IPS-18a (cell line): ENCODE results near the gene RREB1.

Experiments used
- H3K27ac ChIP-seq: one replicate; pipeline ENCODE4 v1.5.1; 2013; ENCODE audit warnings: low read length
- H3K27me3 ChIP-seq: one replicate; pipeline ENCODE4 v1.6.1; 2013; ENCODE audit warnings: mild to moderate bottlenecking, low read length; ENCODE audit not compliant: control insufficient read depth, insufficient read depth
- H3K36me3 ChIP-seq: one replicate; pipeline ENCODE4 v1.6.1; 2013; ENCODE audit warnings: low read depth, low read length; ENCODE audit not compliant: control insufficient read depth
- H3K4me1 ChIP-seq: one replicate; pipeline ENCODE4 v1.6.1; 2013; ENCODE audit warnings: low read depth, low read length; ENCODE audit not compliant: control insufficient read depth
- H3K4me3 ChIP-seq: one replicate; pipeline ENCODE4 v1.5.1; 2013; ENCODE audit warnings: low read length
- H3K9ac ChIP-seq: one replicate; pipeline ENCODE4 v1.6.1; 2013; ENCODE audit warnings: mild to moderate bottlenecking, low read length, moderate library complexity
- H3K9me3 ChIP-seq: one replicate; pipeline ENCODE4 v1.6.1; 2013; ENCODE audit warnings: low read depth, low read length; ENCODE audit not compliant: control insufficient read depth

Gene RREB1

DNA sequence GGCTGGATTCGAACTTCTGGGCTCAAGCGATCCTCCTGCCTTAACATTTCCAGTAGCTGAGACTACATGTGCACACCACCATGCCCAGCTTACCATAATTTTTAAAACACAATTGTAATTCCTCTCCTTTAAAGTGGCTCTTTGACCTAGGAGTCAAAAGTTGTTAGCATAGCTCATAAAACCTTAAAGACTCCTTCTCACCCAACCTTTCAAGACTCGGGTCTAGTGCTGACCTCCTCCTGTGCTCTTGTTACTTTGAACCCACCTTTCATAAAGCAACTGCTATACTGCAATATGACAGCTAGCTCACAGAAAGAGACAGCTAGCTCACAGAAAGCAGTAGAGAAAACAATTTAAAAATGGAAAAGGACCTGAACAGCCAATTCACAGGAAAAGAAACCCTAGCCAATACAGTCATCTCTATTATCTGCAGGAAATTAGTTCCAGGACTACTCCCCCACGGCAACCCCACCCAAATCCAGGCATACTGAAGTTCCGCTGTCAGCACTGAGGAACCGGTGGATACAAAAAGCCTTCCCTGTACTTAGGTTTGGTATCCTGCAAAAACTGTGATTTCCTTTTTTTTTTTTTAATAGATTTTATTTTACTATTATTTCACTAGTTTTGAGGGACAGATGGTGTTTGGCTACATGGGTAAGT lies 185.0 kb downstream of the RREB1 start:
- Histone ChIP-seq H3K9ac (no peak overlapping the region), H3K27ac (no peak overlapping the region), H3K27me3 (no peaks in the 10 kb centered on the region), H3K36me3 (peaks cover 71% of the 10 kb centered on the region), H3K4me3 (no peak overlapping the region), H3K9me3 (no peaks in the 10 kb centered on the region), H3K4me1 (no peaks in the 10 kb centered on the region)

DNA sequence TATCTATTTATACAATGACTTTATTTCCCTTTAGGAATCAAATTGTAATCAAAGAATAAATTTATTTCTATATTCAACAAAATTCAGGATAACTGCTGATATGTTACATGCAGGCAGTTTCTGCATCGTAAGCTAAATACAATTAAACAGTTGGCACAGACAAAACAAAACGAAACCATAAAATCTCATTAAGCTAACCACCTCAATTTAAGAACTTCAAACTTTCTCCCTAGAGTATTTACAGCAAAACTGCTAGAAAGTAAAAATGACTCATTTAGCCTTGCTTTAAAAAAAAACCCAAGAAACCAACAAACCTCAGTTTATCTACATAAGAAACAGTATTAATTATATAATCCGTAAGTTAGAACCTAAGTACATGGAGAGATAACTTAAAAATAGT lies 188.2 kb downstream of the RREB1 start:
- H3K27ac ChIP-seq, result no peak overlapping the region
- peaks cover 74% of the 10 kb centered on the region for H3K36me3 ChIP-seq
- H3K4me1 ChIP-seq, result no peaks in the 10 kb centered on the region
- no peak overlapping the region for H3K9ac ChIP-seq
- no peaks in the 10 kb centered on the region for H3K9me3 ChIP-seq
- no peaks in the 10 kb centered on the region for H3K27me3 ChIP-seq
- no peak overlapping the region for H3K4me3 ChIP-seq

DNA sequence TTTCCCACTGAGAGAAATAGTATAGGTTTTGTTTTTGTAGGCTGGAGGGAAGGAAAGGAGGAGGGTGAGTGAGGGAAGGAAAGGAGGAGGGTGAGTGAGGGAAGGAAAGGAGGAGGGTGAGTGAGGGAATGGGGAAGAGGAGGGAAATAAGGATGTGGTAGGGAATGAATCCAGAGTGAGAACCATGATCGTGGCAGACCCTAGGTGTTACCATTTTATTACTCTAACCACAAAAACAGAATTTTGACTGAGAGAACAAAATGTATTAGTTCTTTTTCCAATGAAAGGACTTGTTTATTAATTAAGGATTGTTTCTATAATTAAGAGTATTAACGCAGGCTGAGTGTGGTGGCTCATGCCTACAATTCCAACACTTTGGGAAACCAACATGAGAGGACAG lies 188.8 kb downstream of the RREB1 start:
- Histone ChIP-seq H3K9ac (no peak overlapping the region), H3K9me3 (no peaks in the 10 kb centered on the region), H3K4me1 (no peaks in the 10 kb centered on the region), H3K36me3 (peaks cover 79% of the 10 kb centered on the region), H3K27ac (no peak overlapping the region), H3K27me3 (no peaks in the 10 kb centered on the region), H3K4me3 (no peak overlapping the region)

- H3K9ac ChIP-seq, result no peak overlapping the region
- peaks cover 80% of the 10 kb centered on the region for H3K36me3 ChIP-seq
- no peak overlapping the region for H3K27ac ChIP-seq
- no peaks in the 10 kb centered on the region for H3K27me3 ChIP-seq
- H3K4me3 ChIP-seq, result no peak overlapping the region
- no peaks in the 10 kb centered on the region for H3K9me3 ChIP-seq
- no peaks in the 10 kb centered on the region for H3K4me1 ChIP-seq
Observed at GRCh38 chr6:7298113-7298512, 190.4 kb downstream of the RREB1 start.

DNA sequence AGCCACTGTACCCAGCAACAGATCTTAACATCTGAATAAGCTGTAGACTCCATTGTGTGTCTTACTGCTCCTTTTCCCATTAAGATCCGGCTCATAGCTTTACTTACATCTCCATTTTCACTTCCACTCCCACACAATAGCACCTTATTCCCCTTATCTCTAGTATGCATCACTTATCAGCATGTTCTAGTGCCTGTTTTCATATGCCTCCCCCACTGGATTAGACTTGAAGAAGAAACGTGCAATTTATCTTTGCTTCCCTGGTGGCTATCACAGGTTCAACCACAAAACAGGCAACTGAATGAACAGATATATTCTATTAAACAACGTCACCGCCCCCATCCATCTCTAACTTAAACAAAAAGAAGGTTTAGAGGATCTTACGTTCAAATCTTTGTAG lies 193.2 kb downstream of the RREB1 start:
- Histone ChIP-seq H3K9me3 (no peaks in the 10 kb centered on the region), H3K4me3 (no peak overlapping the region), H3K36me3 (peaks cover 93% of the 10 kb centered on the region), H3K9ac (no peak overlapping the region), H3K27ac (no peak overlapping the region), H3K4me1 (no peaks in the 10 kb centered on the region), H3K27me3 (no peaks in the 10 kb centered on the region)
